Uterus (tissue), 4 donors: ENCODE data around the gene MIPOL1. TPM values are rescaled to one million over a fixed set of nuclear protein-coding genes. Genes with fewer than 3 reads are reported as not detected.

Experiments used
- DNase-seq, 2 donors: peaks; one replicate each; pipeline ENCODE4 v3.0.0-alpha.2; 2019 to 2020
- H3K27ac ChIP-seq, 2 donors: fragments of 200-600 bp; sonication (generic); 1 replicate in 1 of 2; 2 replicates in 1 of 2; pipeline ENCODE4 v1.5.1; 2016 to 2018
- H3K27me3 ChIP-seq, 2 donors: fragments of 200-600 bp; sonication (generic); one replicate each; pipeline ENCODE4 v1.5.1; 2018 to 2019; ENCODE audit warnings: control low read depth in 1 of 2
- H3K36me3 ChIP-seq, 2 donors: fragments of 200-600 bp; sonication (generic); one replicate each; pipeline ENCODE4 v1.5.1; 2019; ENCODE audit warnings: control low read depth in 1 of 2
- H3K4me1 ChIP-seq, 2 donors: fragments of 200-600 bp; sonication (generic); one replicate each; pipeline ENCODE4 v1.5.1; 2018 to 2019; ENCODE audit warnings: control low read depth in 1 of 2
- H3K4me3 ChIP-seq, 2 donors: fragments of 200-600 bp; sonication (generic); 1 replicate in 1 of 2; 2 replicates in 1 of 2; pipeline ENCODE4 v1.5.1; 2018 to 2019; ENCODE audit warnings: mild to moderate bottlenecking in 1 of 2
- H3K9me3 ChIP-seq, 2 donors: fragments of 200-600 bp; sonication (generic); one replicate each; pipeline ENCODE4 v1.5.1; 2019; ENCODE audit warnings: control low read depth in 1 of 2
- CTCF ChIP-seq, 4 experiments: fragments of 200-600 bp in 2 of 4; fragments of 450-650 bp in 2 of 4; sonication (generic) in 2 of 4; IDR thresholded peaks; one replicate each; pipeline ENCODE4 v1.5.1; 2016 to 2019; ENCODE audit warnings: antibody characterized with exemption in 4 of 4, mild to moderate bottlenecking in 2 of 4, moderate library complexity in 1 of 4
- POLR2A ChIP-seq, 2 donors: fragments of 450-650 bp; IDR thresholded peaks; one replicate each; pipeline ENCODE4 v1.6.1; 2016; ENCODE audit warnings: antibody characterized with exemption in 2 of 2, mild to moderate bottlenecking in 1 of 2, moderate library complexity in 1 of 2
- intact Hi-C: fragments of 100-400 bp; cut with DNase I; formaldehyde crosslinking; loops from one replicate; pipeline ENCODE4 v1.15.1; 2023; ENCODE audit warnings: low total_unique reads
- total RNA-seq, 4 donors: library from RNA; depleted of rRNA in 3 of 4; stranded (reverse); fragments of >200 nt in 3 of 4; gene quantifications; one replicate each; pipeline versions ENCODE4 v1.1.0 to v1.2.4, GENCODE V29; 2014 to 2023
- donor health status: DM: yes; HTN: yes; CAD: no.

MIPOL1 gene
- total RNA-seq, 4 donors from 2014 or later: 22.8 to 52.1 (median 39.4) TPM

GRCh38 chr14:37472906-37473305 is 275.2 kb downstream of the MIPOL1 start:
- Histone ChIP-seq H3K4me3 (no peak overlapping the region), H3K4me1 (no peaks in the 10 kb centered on the region), H3K27me3 (no peaks in the 10 kb centered on the region), H3K36me3 (no peaks in the 10 kb centered on the region), H3K27ac (no peak overlapping the region), H3K9me3 (no peaks in the 10 kb centered on the region)
- intact Hi-C loops: no loop called here
- DNase-seq: no peak
- TF ChIP-seq CTCF (IDR thresholded peaks at IDR 0.05): no peak
- no peak for TF ChIP-seq POLR2A (IDR thresholded peaks at IDR 0.05)

GRCh38 chr14:37474191-37474590 is 276.5 kb downstream of the MIPOL1 start:
- Histone ChIP-seq H3K36me3 (no peaks in the 10 kb centered on the region), H3K27ac (no peak overlapping the region), H3K4me1 (no peaks in the 10 kb centered on the region), H3K4me3 (no peak overlapping the region), H3K27me3 (no peaks in the 10 kb centered on the region), H3K9me3 (no peaks in the 10 kb centered on the region)
- intact Hi-C loops: no loop called here
- DNase-seq: no peak
- TF ChIP-seq CTCF (IDR thresholded peaks at IDR 0.05): no peak
- no peak for TF ChIP-seq POLR2A (IDR thresholded peaks at IDR 0.05)

GRCh38 chr14:37480446-37481290 is 282.9 kb downstream of the MIPOL1 start:
- H3K9me3 ChIP-seq: no peaks in the 10 kb centered on the region
- H3K36me3 ChIP-seq: no peaks in the 10 kb centered on the region
- TF ChIP-seq POLR2A (IDR thresholded peaks at IDR 0.05): no peak
- no peak for TF ChIP-seq CTCF (IDR thresholded peaks at IDR 0.05)
- H3K4me3 ChIP-seq: no peak overlapping the region
- DNase-seq: no peak
- intact Hi-C loops: no loop called here
- no peak overlapping the region for H3K27ac ChIP-seq
- H3K27me3 ChIP-seq: no peaks in the 10 kb centered on the region
- H3K4me1 ChIP-seq: no peaks in the 10 kb centered on the region

- Histone ChIP-seq H3K4me1 (no peaks in the 10 kb centered on the region), H3K27me3 (no peaks in the 10 kb centered on the region), H3K27ac (no peak overlapping the region), H3K4me3 (no peak overlapping the region), H3K9me3 (no peaks in the 10 kb centered on the region), H3K36me3 (no peaks in the 10 kb centered on the region)
- no peak for DNase-seq
- no peak for TF ChIP-seq CTCF (IDR thresholded peaks at IDR 0.05)
- intact Hi-C loops: no loop called here
Observed at GRCh38 chr14:37482428-37482827, 284.7 kb downstream of the MIPOL1 start.

GRCh38 chr14:37483672-37484071 is 285.9 kb downstream of the MIPOL1 start:
- H3K4me3 ChIP-seq: no peak overlapping the region
- H3K4me1 ChIP-seq: no peaks in the 10 kb centered on the region
- no peaks in the 10 kb centered on the region for H3K27me3 ChIP-seq
- no peak overlapping the region for H3K27ac ChIP-seq
- TF ChIP-seq POLR2A (IDR thresholded peaks at IDR 0.05) (no peak), CTCF (IDR thresholded peaks at IDR 0.05) (no peak)
- no peak for DNase-seq
- intact Hi-C loops: no loop called here
- no peaks in the 10 kb centered on the region for H3K36me3 ChIP-seq
- no peaks in the 10 kb centered on the region for H3K9me3 ChIP-seq
